Midbrain (tissue), 1 donor: Measurements from ENCODE around the gene CACNA1C.
"Not testable (repeated sequence)": the region's sequence is repeated elsewhere in the genome, so short reads cannot be mapped to it uniquely, and the experiment has no call there.

ENCODE experiments used
- DNase-seq: peaks from one replicate; lab custom pipeline; 2025; lab: John Stamatoyannopoulos, UW

Gene CACNA1C

DNA sequence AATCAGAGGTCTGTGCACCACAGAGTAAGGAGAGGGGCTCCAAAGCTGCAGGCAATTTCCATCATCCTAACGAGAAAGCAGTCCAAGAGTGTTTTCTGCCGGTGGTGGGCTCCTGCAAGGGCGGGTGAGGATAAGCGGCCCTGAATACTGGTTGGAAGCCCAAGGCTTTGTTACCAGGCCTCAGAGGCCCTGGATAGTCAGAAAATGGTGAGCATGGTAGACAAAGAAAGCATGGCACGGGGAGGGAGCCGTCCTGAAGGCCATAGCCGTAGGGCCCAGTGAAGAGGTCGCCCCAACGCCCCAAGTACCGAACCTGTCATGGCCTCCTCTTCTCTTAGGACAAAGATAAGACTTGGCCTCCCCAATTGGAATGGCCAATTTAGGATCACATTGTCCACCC lies 435.3 kb downstream of the CACNA1C start:
- DNase-seq = no peak

- no peak for DNase-seq
These were observed 435.8 kb downstream of the CACNA1C start for GRCh38 chr12:2488596-2488995.

GRCh38 chr12:2489275-2489674 lies 436.5 kb downstream of the CACNA1C start:
- DNase-seq = no peak

- DNase-seq = no peak
These were observed 438.0 kb downstream of the CACNA1C start for GRCh38 chr12:2490831-2491230.

GRCh38 chr12:2491349-2491748 lies 438.6 kb downstream of the CACNA1C start:
- DNase-seq = not testable (repeated sequence)

GRCh38 chr12:2492236-2492635 lies 439.4 kb downstream of the CACNA1C start:
- DNase-seq = no peak

DNA sequence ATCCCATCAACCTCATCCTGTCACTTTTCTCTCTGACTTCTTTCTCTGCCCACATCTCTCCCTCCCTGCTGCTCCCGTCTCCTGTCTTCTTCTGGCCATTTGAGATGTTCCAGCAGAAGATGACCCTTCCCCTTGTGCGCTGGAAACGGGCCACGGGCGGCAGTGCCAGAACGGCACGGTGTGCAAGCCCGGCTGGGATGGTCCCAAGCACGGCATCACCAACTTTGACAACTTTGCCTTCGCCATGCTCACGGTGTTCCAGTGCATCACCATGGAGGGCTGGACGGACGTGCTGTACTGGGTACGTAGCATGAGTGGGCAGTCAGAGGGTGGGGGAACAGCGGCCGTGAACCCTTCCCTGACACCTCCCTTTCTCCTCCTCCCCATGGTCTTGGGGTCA lies 440.3 kb downstream of the CACNA1C start:
- DNase-seq = no peak

DNA sequence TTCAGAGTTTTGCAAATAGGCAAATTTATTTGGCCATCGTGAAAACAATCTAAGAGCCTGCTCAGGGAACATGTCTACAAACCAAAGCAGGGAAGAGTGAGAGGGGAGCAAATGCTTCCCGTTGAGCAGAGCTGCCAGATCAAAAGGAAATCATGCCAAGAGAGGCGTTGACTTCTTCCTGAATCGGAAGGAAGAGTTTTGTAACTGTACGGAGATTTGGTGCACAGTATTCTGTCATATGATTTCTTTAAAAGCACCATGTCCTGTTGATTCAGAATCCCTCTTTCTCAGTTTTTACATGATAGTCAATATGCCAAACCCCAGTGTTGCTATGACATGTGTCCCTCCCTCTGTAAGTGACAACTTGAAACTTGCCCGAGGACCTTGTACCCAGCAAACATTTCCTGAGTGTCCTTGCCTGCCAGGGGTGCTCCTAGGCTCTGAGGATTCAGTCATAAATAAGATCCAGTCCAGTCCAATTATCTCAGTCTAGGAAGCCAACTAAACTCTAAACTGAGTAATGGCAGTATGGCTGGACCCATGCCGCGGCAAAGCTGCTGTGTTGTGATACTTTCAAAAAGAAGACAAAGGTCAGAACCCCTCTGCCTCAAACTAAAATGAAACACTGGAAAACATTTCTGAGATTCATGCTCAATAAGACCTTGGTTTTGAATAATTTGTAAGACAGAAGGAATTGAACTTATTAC lies 441.9 kb downstream of the CACNA1C start:
- peak; percentile 8 for DNase-seq

GRCh38 chr12:2495417-2496112 lies 442.8 kb downstream of the CACNA1C start:
- no peak for DNase-seq

- no peak for DNase-seq
These were observed 446.2 kb downstream of the CACNA1C start for GRCh38 chr12:2498964-2499500.

- DNase-seq = peak; percentile 18
These were observed 448.8 kb downstream of the CACNA1C start for GRCh38 chr12:2501464-2502191.

- DNase-seq = no peak
These were observed 450.2 kb downstream of the CACNA1C start for GRCh38 chr12:2503036-2503435.

GRCh38 chr12:2503762-2504161 lies 451.0 kb downstream of the CACNA1C start:
- DNase-seq = no peak

- no peak for DNase-seq
These were observed 451.8 kb downstream of the CACNA1C start for GRCh38 chr12:2504577-2504976.

- no peak for DNase-seq
These were observed 455.0 kb downstream of the CACNA1C start for GRCh38 chr12:2507814-2508213.

DNA sequence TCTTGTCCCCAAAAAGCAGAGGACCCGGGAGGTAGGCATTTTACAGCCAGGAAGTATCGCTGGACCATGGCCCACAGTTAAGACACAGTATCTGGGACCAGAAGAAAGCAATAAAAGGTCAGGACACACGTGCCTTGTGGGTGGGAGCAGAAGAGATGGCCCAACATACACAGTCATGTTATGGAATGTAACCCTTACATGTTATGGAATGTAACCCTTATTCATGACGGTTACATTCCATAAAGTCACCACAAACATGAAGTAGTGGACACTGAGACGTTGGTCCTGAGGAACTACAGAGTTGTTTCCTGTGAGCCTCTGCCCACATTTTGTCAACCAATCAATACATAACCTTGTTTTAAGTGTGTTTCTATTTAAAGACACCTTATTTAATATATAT lies 456.4 kb downstream of the CACNA1C start:
- no peak for DNase-seq

GRCh38 chr12:2510045-2510444 lies 457.3 kb downstream of the CACNA1C start:
- DNase-seq = no peak

- no peak for DNase-seq
These were observed 460.6 kb downstream of the CACNA1C start for GRCh38 chr12:2513141-2514037.

- DNase-seq = no peak
These were observed 461.2 kb downstream of the CACNA1C start for GRCh38 chr12:2514038-2514340.

DNA sequence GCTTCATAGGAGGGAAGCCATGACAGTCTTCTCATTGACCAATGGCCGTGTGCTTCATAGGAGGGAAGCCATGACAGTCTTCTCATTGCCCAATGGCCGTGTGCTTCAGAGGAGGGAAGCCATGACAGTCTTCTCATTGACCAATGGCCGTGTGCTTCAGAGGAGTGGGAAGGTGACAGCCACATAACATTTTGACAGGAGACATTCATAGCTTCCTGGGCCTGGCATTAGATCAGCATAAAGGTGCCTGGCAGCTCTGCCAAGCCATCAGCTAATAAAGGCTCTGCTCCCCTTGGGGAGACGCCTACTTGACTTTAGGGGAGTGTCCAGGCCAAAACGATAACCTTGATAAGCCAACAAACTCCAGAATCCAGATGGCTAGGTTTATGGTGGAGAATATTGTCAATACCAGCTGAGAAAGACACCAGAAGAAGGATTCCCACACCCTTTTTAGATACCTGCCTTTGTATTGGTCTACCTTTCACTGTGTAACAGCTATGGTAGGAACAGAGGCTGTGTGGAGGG lies 468.0 kb downstream of the CACNA1C start:
- DNase-seq = no peak

- no peak for DNase-seq
These were observed 470.5 kb downstream of the CACNA1C start for GRCh38 chr12:2523317-2523716.

- DNase-seq = no peak
These were observed 471.1 kb downstream of the CACNA1C start for GRCh38 chr12:2523844-2524243.
